22Rv1 (cell line): Measurements from ENCODE around the gene SIPA1L3.

Source experiments
- CTCF ChIP-seq: fragments of 450-650 bp; IDR thresholded peaks from 2 replicates; pipeline ENCODE4 v1.5.1; 2017; ENCODE audit warnings: mild to moderate bottlenecking
- ZFX ChIP-seq: fragments of 450-650 bp; IDR thresholded peaks from 2 replicates; pipeline ENCODE4 v1.6.1; 2017; ENCODE audit warnings: antibody characterized with exemption, borderline replicate concordance

GRCh38 chr19:38163419-38164290 is 256.6 kb downstream of the SIPA1L3 start:
- no peak for TF ChIP-seq CTCF
- TF ChIP-seq ZFX: no peak
